Hippocampal formation (tissue), 2 donors: Measurements from ENCODE around the gene TAS2R60.
"Not testable (repeated sequence)": the region's sequence is repeated elsewhere in the genome, so short reads cannot be mapped to it uniquely, and the experiment has no call there.

Experiments
- DNase-seq, 2 donors: peaks; one replicate each; lab custom pipeline; 2025; lab: John Stamatoyannopoulos, UW

TAS2R60 gene

GRCh38 chr7:143444063-143444782 is 970 bp downstream of the TAS2R60 start:
- no peak for DNase-seq

DNA sequence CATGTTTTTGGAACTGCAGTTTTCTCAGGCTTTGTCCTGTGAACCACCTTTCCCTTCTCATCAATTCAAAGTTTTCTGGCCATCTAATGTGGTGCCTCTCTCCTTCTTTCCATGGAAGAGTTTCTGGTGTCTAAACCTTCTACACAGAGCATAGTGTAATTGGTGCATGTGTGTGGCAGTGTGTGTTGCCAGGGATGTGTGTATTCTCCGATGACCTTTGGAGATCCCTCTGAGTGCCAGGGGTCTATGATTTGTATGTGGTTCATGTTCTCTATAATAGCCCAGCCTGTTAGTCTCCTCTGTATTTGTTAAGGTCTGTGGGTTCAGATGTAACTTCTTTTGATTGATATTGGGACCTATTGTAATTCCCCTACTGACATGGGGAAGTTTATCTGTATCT is 1.5 kb downstream of the TAS2R60 start:
- no peak for DNase-seq

DNA sequence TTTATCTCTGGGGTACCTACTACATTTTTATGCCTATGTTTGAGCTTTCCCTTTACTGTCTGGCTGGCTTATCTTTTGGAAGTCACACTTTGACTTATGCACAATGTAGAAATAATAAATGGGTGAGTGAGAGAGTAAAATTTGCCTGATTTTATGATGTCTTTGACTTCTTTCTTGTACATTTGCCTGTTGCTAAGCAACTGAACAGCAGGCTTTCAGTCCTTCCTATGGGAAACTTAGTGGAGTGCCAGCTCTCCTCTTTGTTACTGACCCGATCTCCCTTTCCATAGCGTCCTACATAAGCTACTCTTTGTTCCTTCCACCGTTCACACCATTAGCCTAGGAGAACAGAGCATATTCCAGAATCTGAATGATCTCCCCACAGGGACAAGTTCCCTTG is 4.2 kb downstream of the TAS2R60 start:
- no peak for DNase-seq

GRCh38 chr7:143448429-143448828 is 5.2 kb downstream of the TAS2R60 start:
- DNase-seq = no peak

GRCh38 chr7:143449793-143450192 is 6.5 kb downstream of the TAS2R60 start:
- no peak for DNase-seq

GRCh38 chr7:143451122-143451521 is 7.9 kb downstream of the TAS2R60 start:
- DNase-seq = no peak

DNA sequence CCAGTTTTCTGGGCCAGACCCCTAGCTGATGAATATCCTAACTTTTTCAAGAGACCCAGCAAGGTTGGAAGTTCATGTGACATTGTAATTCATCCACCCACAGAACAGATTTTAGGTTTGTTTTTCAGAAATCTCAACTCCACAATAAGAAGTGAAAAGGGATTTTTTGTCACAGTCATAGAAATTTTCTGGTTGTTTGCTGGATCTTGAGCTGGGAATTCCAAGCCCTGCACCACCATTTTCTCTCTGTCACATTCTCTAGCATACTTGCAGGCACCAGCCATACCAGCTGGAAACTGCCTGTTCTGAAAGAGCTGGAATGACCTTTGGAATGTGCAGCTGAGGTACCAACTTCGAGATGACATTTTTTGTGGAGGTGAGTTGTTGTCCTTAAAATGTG is 8.5 kb downstream of the TAS2R60 start:
- DNase-seq = no peak

- DNase-seq = no peak
Observed at GRCh38 chr7:143452495-143452894, 9.2 kb downstream of the TAS2R60 start.

DNA sequence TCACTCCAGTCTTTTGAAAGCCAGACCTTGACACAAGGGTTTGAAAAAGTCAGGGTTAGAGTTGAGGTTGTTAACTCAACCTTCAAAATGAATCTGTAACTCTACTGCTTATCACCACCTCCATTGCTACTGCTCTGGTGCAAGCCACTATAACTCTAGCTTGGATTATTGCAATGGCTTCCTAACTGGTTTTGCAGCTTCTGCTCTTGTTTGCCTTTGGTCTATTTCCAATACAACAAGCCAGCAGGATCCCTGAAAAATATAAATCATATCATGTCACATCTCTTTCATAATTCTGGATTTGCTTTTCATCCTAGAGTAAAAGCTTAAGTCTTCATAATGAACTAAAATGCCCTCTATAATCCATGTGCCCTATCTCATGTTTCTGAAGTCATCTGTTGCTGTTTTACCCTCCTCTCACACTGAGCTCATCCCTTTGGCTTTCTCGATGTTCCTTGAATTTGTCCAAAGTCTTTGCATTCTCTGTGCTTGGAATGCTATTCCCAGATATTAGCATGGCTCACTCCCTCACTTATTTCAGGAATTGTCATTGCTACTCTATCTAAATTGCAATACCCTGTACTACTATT is 10.9 kb downstream of the TAS2R60 start:
- no peak for DNase-seq

GRCh38 chr7:143455491-143455890 is 12.2 kb downstream of the TAS2R60 start:
- DNase-seq = no peak

- no peak for DNase-seq
Observed at GRCh38 chr7:143455942-143456341, 12.7 kb downstream of the TAS2R60 start.

DNA sequence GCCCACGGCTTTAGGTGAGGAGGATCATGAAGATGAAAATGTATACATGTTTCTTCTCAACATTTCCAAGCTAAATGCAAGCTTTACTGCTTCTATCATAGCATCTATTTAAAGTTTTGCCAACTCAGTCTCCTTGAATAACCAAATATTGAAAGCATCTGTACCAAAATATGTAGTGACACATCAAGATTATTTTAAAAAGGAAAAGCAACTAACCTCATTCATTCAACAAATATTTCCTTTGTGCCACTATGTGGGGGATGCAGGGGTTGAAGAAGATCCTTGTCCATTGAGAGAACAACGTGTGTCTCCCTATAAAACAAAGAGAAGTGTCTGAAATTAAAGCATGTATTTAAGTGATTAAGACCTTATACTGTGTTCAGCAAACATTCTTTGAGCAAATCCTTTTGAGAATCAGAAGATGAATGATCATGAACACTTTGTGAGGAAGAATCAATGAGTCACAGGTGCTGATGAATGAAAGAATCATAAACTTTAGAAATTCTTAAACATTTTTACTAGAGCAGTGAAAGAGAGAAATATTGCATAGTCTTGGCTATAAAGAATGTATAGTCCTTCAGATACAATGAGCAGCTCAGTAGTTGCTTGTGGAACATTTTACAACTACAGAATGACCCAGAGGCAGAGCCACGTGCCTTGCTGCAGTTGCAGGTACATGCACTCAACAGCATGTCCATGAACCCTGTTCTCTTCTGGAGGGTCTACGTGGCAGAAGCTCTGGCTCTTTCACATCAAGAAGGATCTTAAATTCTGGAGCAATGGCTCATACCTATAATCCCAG is 13.9 kb downstream of the TAS2R60 start:
- DNase-seq = no peak

DNA sequence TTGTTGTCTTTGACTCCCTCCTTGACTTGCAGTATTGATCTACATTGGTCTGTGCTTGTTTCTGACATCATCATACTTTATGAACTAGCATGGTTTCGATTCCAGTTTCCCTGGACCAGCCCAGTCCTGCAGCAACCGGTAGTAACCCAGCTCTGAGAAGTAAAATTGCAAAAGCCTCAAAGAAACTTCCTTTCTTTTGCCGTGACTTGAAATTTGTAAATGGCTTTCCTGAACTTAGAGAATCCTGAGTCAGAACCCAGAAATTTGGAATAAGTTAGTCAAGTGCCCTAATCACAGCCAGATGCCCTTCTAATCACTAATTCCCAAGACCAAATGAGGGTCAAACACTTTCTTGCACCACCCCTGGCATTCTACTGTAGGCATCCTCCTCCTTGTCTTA is 15.0 kb downstream of the TAS2R60 start:
- no peak for DNase-seq

DNA sequence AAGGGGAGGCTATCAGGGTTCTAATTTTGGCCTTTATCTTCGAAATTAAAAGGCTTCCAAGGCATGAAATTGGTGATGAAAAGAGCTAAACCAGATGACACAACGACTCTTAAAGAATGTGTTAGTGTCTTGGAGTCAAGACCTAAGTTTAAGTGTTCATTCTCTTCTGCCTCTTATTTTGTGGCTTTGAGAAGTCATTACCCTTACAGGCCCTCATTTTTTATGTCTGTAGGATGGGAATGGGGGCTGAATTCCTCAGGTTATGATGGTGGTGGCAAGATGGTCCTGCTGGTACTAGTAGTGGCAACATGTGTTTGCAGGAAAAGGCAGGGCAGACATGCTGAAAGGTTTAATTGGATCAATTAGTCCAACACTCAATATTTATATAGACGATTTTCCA is 15.4 kb downstream of the TAS2R60 start:
- no peak for DNase-seq

GRCh38 chr7:143459359-143459758 is 16.1 kb downstream of the TAS2R60 start:
- no peak for DNase-seq

DNA sequence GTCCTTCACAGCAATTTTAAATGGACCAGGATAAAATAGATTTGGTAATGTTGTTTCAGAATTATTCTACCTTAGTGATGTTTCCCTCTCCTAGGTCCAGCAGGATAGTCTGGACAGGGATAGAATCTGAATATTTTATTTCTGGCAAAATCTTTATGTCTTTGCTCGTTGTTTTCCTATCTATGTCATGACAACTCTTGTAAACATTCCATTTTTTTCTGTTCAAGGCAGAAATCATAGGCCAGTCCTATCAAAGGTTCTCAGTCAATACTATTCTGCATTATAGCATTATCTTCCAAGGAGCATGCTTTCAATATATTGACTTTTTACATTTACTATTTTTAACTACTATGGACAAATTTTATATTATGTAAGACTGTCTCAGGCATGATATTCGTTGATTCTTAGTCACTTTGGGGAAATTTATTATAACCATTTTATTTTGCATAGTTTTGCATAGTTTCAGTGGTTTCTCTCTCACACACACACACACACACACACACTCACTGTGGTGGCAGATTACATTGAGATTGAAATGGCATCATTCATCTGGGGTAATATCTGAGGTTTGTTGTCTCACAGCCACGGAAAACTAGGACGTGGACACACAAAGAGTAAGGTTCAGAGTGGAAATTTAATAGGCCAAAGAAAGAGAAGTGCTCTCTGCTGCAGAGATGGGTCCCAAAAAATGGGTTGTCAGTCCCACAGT is 17.2 kb downstream of the TAS2R60 start:
- no peak for DNase-seq

- DNase-seq = no peak
Observed at GRCh38 chr7:143462045-143462444, 18.8 kb downstream of the TAS2R60 start.

GRCh38 chr7:143463556-143463955 is 20.3 kb downstream of the TAS2R60 start:
- no peak for DNase-seq

DNA sequence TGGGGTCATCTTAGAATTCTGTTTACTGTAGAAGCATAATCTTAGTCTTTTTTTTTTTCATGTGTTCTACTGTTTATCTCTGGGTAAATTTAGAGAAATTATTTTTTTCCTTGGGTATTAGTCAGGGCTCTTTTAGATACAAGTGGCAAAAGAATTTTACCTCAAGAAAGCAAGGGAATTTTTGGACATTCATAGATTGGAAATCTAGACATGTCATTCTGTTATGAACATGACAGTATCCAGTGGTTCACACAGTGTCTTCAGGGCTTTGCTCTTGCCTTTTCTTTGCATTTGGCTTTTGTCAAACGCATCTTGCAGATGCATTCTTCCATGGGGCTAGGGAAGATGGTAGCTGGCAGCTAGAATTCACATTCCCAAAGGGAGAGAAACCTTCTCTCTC is 20.7 kb downstream of the TAS2R60 start:
- no peak for DNase-seq

DNA sequence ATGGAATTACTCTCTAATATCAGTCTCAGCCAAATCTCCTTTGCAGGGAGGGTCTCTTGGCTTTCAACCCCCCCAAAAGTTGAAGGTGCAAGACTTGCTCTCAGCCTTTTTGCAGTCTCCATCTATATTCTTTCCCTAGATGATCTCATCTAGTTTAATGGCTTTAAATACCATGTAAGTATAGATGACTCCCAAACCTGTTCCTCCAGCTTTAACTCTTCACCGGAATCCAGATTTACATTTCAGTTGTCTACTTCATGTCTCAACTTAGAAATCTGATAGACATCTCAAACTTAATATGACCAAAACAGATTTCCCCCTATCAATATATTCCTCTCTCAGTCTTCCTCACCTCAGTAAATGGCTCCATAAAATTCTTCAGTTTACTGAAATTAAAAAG is 24.5 kb downstream of the TAS2R60 start:
- DNase-seq = no peak

DNA sequence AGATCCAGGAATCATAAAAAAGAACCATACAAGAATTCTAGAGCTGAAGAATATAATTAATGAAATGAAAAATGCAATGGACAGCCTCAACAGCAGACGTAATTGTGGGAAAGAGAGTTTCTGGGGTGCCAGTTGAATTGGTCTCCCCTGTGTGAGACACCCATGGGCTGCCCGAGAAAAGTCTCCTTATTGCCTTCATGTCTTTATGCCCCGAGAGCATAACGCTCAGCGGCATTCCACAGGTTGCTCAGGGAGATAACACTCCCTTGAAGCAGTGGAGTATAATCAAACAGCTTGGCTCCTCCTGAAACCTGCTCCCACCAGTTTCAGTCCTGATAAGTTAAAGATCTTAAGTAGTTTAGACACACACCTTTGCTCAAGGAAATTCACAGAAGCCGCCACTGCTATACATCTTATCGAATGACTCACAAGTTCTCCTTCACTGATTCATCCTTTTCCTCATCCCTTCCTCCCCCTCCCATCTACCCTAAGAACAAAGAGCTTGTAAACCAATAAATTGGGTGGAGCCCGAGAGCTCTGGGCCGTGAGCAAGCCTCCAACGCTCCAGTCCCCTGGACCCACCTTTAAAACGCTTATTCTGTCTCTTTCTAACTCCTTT is 28.9 kb downstream of the TAS2R60 start:
- DNase-seq = not testable (repeated sequence)
